ENCODE measurements around the gene UBE2L3. TPM values are rescaled to one million over a fixed set of nuclear protein-coding genes. Genes with fewer than 3 reads are reported as not detected.
"Not testable (repeated sequence)": the region's sequence is repeated elsewhere in the genome, so short reads cannot be mapped to it uniquely, and the experiment has no call there.

The UBE2L3 gene
- total RNA-seq: 33.5 and 50.3 TPM in 2 replicates

GRCh38 chr22:21567456-21568346 lies at the start of gene UBE2L3:
Gene UBE2L3, plus strand, starts transcription at chr22:21567714. Its CDS starts 31 bp downstream, at chr22:21567745.
- peak; percentile 84 for DNase-seq

- not testable (repeated sequence) for DNase-seq
These were observed 40.6 kb upstream of the UBE2L3 start for GRCh38 chr22:21526705-21527500.

- DNase-seq: not testable (repeated sequence)
These were observed 36.0 kb upstream of the UBE2L3 start for GRCh38 chr22:21531525-21531924.

- not testable (repeated sequence) for DNase-seq
These were observed 34.5 kb upstream of the UBE2L3 start for GRCh38 chr22:21532863-21533648.

- not testable (repeated sequence) for DNase-seq
These were observed 27.7 kb upstream of the UBE2L3 start for GRCh38 chr22:21539862-21540261.

- DNase-seq: not testable (repeated sequence)
These were observed 22.8 kb upstream of the UBE2L3 start for GRCh38 chr22:21544432-21545322.

GRCh38 chr22:21549558-21549957 lies 18.0 kb upstream of the UBE2L3 start:
- DNase-seq: not testable (repeated sequence)

- not testable (repeated sequence) for DNase-seq
These were observed 17.4 kb upstream of the UBE2L3 start for GRCh38 chr22:21550008-21550677.

- not testable (repeated sequence) for DNase-seq
These were observed 16.9 kb upstream of the UBE2L3 start for GRCh38 chr22:21550678-21551047.

GRCh38 chr22:21551361-21551760 lies 16.2 kb upstream of the UBE2L3 start, which contains the start of gene RIMBP3C:
Gene RIMBP3C, minus strand, starts transcription at chr22:21551461. Its CDS starts 485 bp downstream, at chr22:21550976.
- DNase-seq: not testable (repeated sequence)

- DNase-seq: not testable (repeated sequence)
These were observed 8.0 kb upstream of the UBE2L3 start for GRCh38 chr22:21559345-21560125.

- not testable (repeated sequence) for DNase-seq
These were observed 6.9 kb upstream of the UBE2L3 start for GRCh38 chr22:21560657-21561056.

GRCh38 chr22:21563912-21564311 lies 3.6 kb upstream of the UBE2L3 start:
- DNase-seq: no peak

GRCh38 chr22:21564411-21564810 lies 3.1 kb upstream of the UBE2L3 start:
- no peak for DNase-seq

- peak; percentile 57 for DNase-seq
These were observed 997 bp downstream of the UBE2L3 start for GRCh38 chr22:21568347-21569075.

GRCh38 chr22:21569076-21569427 lies 1.5 kb downstream of the UBE2L3 start:
- not testable (repeated sequence) for DNase-seq

GRCh38 chr22:21569459-21570170 lies 2.1 kb downstream of the UBE2L3 start:
- no peak for DNase-seq

- no peak for DNase-seq
These were observed 2.9 kb downstream of the UBE2L3 start for GRCh38 chr22:21570398-21570797.

GRCh38 chr22:21571679-21572078 lies 4.2 kb downstream of the UBE2L3 start:
- DNase-seq: no peak

Measured in dermis blood vessel endothelial cell (primary cell).